Trophoblast cell (in vitro differentiated cells and primary cell): ENCODE measurements around the gene FAM184A.

ENCODE experiments used
- DNase-seq, 2 donors: peaks; one replicate each; pipeline ENCODE4 v3.0.0-alpha.2; 2016
- H2AFZ ChIP-seq: 2 replicates; pipeline ENCODE4 v1.6.1; 2013; ENCODE audit warnings: low read length, moderate library complexity, mild to moderate bottlenecking; ENCODE audit not compliant: insufficient read depth, poor library complexity
- H2AK5ac ChIP-seq: 2 replicates; pipeline ENCODE4 v1.6.1; 2013; ENCODE audit warnings: mild to moderate bottlenecking, low read length
- H2BK120ac ChIP-seq: 2 replicates; pipeline ENCODE4 v1.6.1; 2013; ENCODE audit warnings: low read length, mild to moderate bottlenecking, moderate library complexity; ENCODE audit not compliant: insufficient read depth, poor library complexity
- H2BK12ac ChIP-seq: 2 replicates; pipeline ENCODE4 v1.6.1; 2013; ENCODE audit warnings: mild to moderate bottlenecking, low read length, moderate library complexity
- H2BK5ac ChIP-seq: 2 replicates; pipeline ENCODE4 v1.6.1; 2013; ENCODE audit warnings: low read length, low read depth, moderate library complexity, mild to moderate bottlenecking; ENCODE audit not compliant: poor library complexity
- H3K14ac ChIP-seq: 2 replicates; pipeline ENCODE4 v1.6.1; 2013; ENCODE audit warnings: mild to moderate bottlenecking, low read length
- H3K18ac ChIP-seq: 2 replicates; pipeline ENCODE4 v1.6.1; 2013; ENCODE audit warnings: mild to moderate bottlenecking, low read length
- H3K23ac ChIP-seq: 2 replicates; pipeline ENCODE4 v1.6.1; 2013; ENCODE audit warnings: low read length
- H3K27ac ChIP-seq: 2 replicates; pipeline ENCODE4 v1.5.1; 2013; ENCODE audit warnings: low read depth, mild to moderate bottlenecking, inconsistent platforms, low read length, moderate library complexity
- H3K27me3 ChIP-seq: 2 replicates; pipeline ENCODE4 v1.6.1; 2013; ENCODE audit warnings: inconsistent platforms, mild to moderate bottlenecking, low read length, moderate library complexity; ENCODE audit not compliant: insufficient read depth
- H3K36me3 ChIP-seq, 2 experiments: 1 replicate in 1 of 2; 2 replicates in 1 of 2; pipeline ENCODE4 v1.6.1; 2013; ENCODE audit warnings: low read length in 2 of 2, mild to moderate bottlenecking in 2 of 2, moderate library complexity in 1 of 2; ENCODE audit not compliant: insufficient read depth in 2 of 2, control insufficient read depth in 1 of 2
- H3K4ac ChIP-seq: 2 replicates; pipeline ENCODE4 v1.6.1; 2013; ENCODE audit warnings: low read depth, mild to moderate bottlenecking, low read length, moderate library complexity
- H3K4me1 ChIP-seq, 2 experiments: 1 replicate in 1 of 2; 2 replicates in 1 of 2; pipeline ENCODE4 v1.6.1; 2013; ENCODE audit warnings: low read length in 2 of 2, mild to moderate bottlenecking in 2 of 2, moderate library complexity in 1 of 2; ENCODE audit not compliant: insufficient read depth in 2 of 2, control insufficient read depth in 1 of 2
- H3K4me2 ChIP-seq: 2 replicates; pipeline ENCODE4 v1.6.1; 2013; ENCODE audit warnings: inconsistent platforms, mild to moderate bottlenecking, low read length, moderate library complexity
- H3K4me3 ChIP-seq: 2 replicates; pipeline ENCODE4 v1.5.1; 2013; ENCODE audit warnings: mild to moderate bottlenecking, low read depth, low read length, inconsistent platforms
- H3K79me1 ChIP-seq: one replicate; pipeline ENCODE4 v1.6.1; 2013; ENCODE audit warnings: low read length
- H3K79me2 ChIP-seq: 2 replicates; pipeline ENCODE4 v1.6.1; 2013; ENCODE audit warnings: low read length, mild to moderate bottlenecking; ENCODE audit not compliant: control insufficient read depth, insufficient read depth, poor library complexity
- H3K9ac ChIP-seq: 2 replicates; pipeline ENCODE4 v1.6.1; 2013; ENCODE audit warnings: mild to moderate bottlenecking, low read length
- H3K9me3 ChIP-seq: 2 replicates; pipeline ENCODE4 v1.6.1; 2013; ENCODE audit warnings: low read depth, mild to moderate bottlenecking, control low read depth, inconsistent platforms, low read length; ENCODE audit not compliant: insufficient read depth
- H4K12ac ChIP-seq: 2 replicates; pipeline ENCODE4 v1.6.1; 2013; ENCODE audit warnings: low read depth, mild to moderate bottlenecking, low read length, moderate library complexity
- H4K8ac ChIP-seq: 2 replicates; pipeline ENCODE4 v1.6.1; 2013; ENCODE audit warnings: low read depth, mild to moderate bottlenecking, low read length, moderate library complexity
- H4K91ac ChIP-seq: one replicate; pipeline ENCODE4 v1.6.1; 2013; ENCODE audit warnings: low read depth, mild to moderate bottlenecking, low read length, moderate library complexity
- WGBS: extraction: QIAGEN DNeasy Blood & Tissue Kit; methylation state at CpG from one replicate; pipeline ENCODE4 v1.1.7; 2013; ENCODE audit warnings: missing lambda C conversion rate; ENCODE audit not compliant: insufficient read length, insufficient coverage; ENCODE audit errors: extremely low coverage; 5-methylcytosine and 5-hydroxymethylcytosine counted together

Gene FAM184A

GRCh38 chr6:119032428-119032827 is 46.0 kb downstream of the FAM184A start:
- Histone ChIP-seq H2BK12ac (no peak overlapping the region), H3K27ac (no peak overlapping the region), H3K79me2 (no peaks in the 10 kb centered on the region), H2AFZ (no peak overlapping the region), H4K8ac (no peak overlapping the region), H3K79me1 (no peaks in the 10 kb centered on the region), H3K4me1 (peaks cover 6 to 10% of the 10 kb centered on the region in 2 experiments), H2BK120ac (no peak overlapping the region), H3K4ac (no peak overlapping the region), H3K27me3 (no peaks in the 10 kb centered on the region), H4K91ac (no peak overlapping the region), H2AK5ac (no peak overlapping the region), H3K18ac (no peak overlapping the region), H4K12ac (no peak overlapping the region), H3K4me2 (no peak overlapping the region), H2BK5ac (no peak overlapping the region), H3K9ac (no peak overlapping the region), H3K23ac (no peak overlapping the region), H3K14ac (no peak overlapping the region), H3K4me3 (no peak overlapping the region), H3K9me3 (no peaks in the 10 kb centered on the region), H3K36me3 (no peaks in the 10 kb centered on the region)
- DNase-seq = no peak
- WGBS = no CpG with 5 or more reads among the region's 1 CpG

- Histone ChIP-seq H3K4me3 (no peak overlapping the region), H4K12ac (no peak overlapping the region), H2BK120ac (no peak overlapping the region), H3K79me1 (no peaks in the 10 kb centered on the region), H2AK5ac (no peak overlapping the region), H2AFZ (no peak overlapping the region), H3K27ac (no peak overlapping the region), H3K18ac (no peak overlapping the region), H2BK12ac (no peak overlapping the region), H3K27me3 (no peaks in the 10 kb centered on the region), H3K4ac (no peak overlapping the region), H4K8ac (no peak overlapping the region), H3K14ac (no peak overlapping the region), H3K9me3 (no peaks in the 10 kb centered on the region), H4K91ac (no peak overlapping the region), H3K36me3 (no peaks in the 10 kb centered on the region), H3K4me1 (peaks cover 6 to 10% of the 10 kb centered on the region in 2 experiments), H2BK5ac (no peak overlapping the region), H3K4me2 (no peak overlapping the region), H3K23ac (no peak overlapping the region), H3K79me2 (no peaks in the 10 kb centered on the region), H3K9ac (no peak overlapping the region)
- whole genome bisulfite sequencing = no CpG with 5 or more reads among the region's 2 CpGs
- DNase-seq = no peak
Observed at GRCh38 chr6:119030759-119031158, 47.7 kb downstream of the FAM184A start.

GRCh38 chr6:119028091-119028490 is 50.4 kb downstream of the FAM184A start:
- H3K9me3 ChIP-seq = no peaks in the 10 kb centered on the region
- no peak overlapping the region for H3K9ac ChIP-seq
- H2AK5ac ChIP-seq = no peak overlapping the region
- no peak overlapping the region for H2AFZ ChIP-seq
- H3K27ac ChIP-seq = peak overlapping the region; percentile 21
- H3K4me3 ChIP-seq = no peak overlapping the region
- H3K23ac ChIP-seq = no peak overlapping the region
- no peak overlapping the region for H2BK12ac ChIP-seq
- H4K12ac ChIP-seq = no peak overlapping the region
- H3K4me1 ChIP-seq = peaks cover 2 to 4% of the 10 kb centered on the region in 2 experiments
- H3K4ac ChIP-seq = no peak overlapping the region
- H3K4me2 ChIP-seq = no peak overlapping the region
- H3K36me3 ChIP-seq = no peaks in the 10 kb centered on the region
- H3K27me3 ChIP-seq = no peaks in the 10 kb centered on the region
- H3K79me2 ChIP-seq = no peaks in the 10 kb centered on the region
- no peak overlapping the region for H4K8ac ChIP-seq
- no CpG with 5 or more reads among the region's 2 CpGs for WGBS
- no peak for DNase-seq
- no peaks in the 10 kb centered on the region for H3K79me1 ChIP-seq
- no peak overlapping the region for H2BK5ac ChIP-seq
- H3K14ac ChIP-seq = no peak overlapping the region
- H3K18ac ChIP-seq = no peak overlapping the region
- H4K91ac ChIP-seq = no peak overlapping the region
- no peak overlapping the region for H2BK120ac ChIP-seq

- no peaks in the 10 kb centered on the region for H3K27me3 ChIP-seq
- no peak overlapping the region for H4K91ac ChIP-seq
- no peak overlapping the region for H2AK5ac ChIP-seq
- no peaks in the 10 kb centered on the region for H3K79me1 ChIP-seq
- no peak overlapping the region for H4K8ac ChIP-seq
- H3K4me3 ChIP-seq = no peak overlapping the region
- H2AFZ ChIP-seq = no peak overlapping the region
- H2BK5ac ChIP-seq = no peak overlapping the region
- WGBS = no CpG with 5 or more reads among the region's 3 CpGs
- no peak overlapping the region for H3K4ac ChIP-seq
- H3K4me2 ChIP-seq = no peak overlapping the region
- H2BK12ac ChIP-seq = no peak overlapping the region
- no peak overlapping the region for H3K9ac ChIP-seq
- no peak overlapping the region for H4K12ac ChIP-seq
- no peak overlapping the region for H3K23ac ChIP-seq
- H3K14ac ChIP-seq = no peak overlapping the region
- H3K18ac ChIP-seq = no peak overlapping the region
- H2BK120ac ChIP-seq = no peak overlapping the region
- DNase-seq = no peak
- H3K9me3 ChIP-seq = no peaks in the 10 kb centered on the region
- H3K36me3 ChIP-seq = no peaks in the 10 kb centered on the region
- peaks cover 2 to 4% of the 10 kb centered on the region in 2 experiments for H3K4me1 ChIP-seq
- H3K79me2 ChIP-seq = no peaks in the 10 kb centered on the region
- no peak overlapping the region for H3K27ac ChIP-seq
Observed at GRCh38 chr6:119027465-119027864, 51.0 kb downstream of the FAM184A start.
